HCT116 (cell line): ENCODE results near the gene MOB2. TPM values are rescaled to one million over a fixed set of nuclear protein-coding genes. Genes with fewer than 3 reads are reported as not detected.

Source experiments
- ATAC-seq: fragments of 200-7000 bp; cut with Tn5 transposase; 2 replicates; pipeline ENCODE4 v1.9.1; 2020; ENCODE audit warnings: mild to moderate bottlenecking, moderate library complexity
- BruUV-seq: library from RNA; stranded (reverse); fragments of 400-500 nt; replicated peaks from 2 replicates; lab custom pipeline; 2021; lab: Mats Ljungman, UMichigan
- CTCF ChIA-PET: fragments of 300-600 bp; sonication (Branson Sonifier 250); formaldehyde crosslinking; loops from one replicate; lab custom pipeline; 2021; ENCODE audit warnings: antibody characterized with exemption; lab: Charles Lee
- POLR2A ChIA-PET: fragments of 300-600, 350-600 bp; sonication (Branson Sonifier 250); formaldehyde crosslinking; loops from one replicate; lab custom pipeline; 2021; ENCODE audit warnings: antibody characterized with exemption; lab: Charles Lee
- RAD21 ChIA-PET, 2 experiments: fragments of 300-600 bp; sonication (Branson Sonifier 250); formaldehyde crosslinking; loops; one replicate each; lab custom pipeline; 2023; ENCODE audit warnings: low total read pairs in 2 of 2; ENCODE audit not compliant: uncharacterized antibody in 2 of 2, unreplicated experiment in 2 of 2, low non-redundant PET in 1 of 2; lab: Charles Lee
- DNase-seq: peaks from one replicate; pipeline ENCODE4 v3.0.0-alpha.2; 2010; ENCODE audit warnings: low read depth, low spot score
- H2AFZ ChIP-seq: fragments of 200-600 bp; shearing (Covaris generic), sonication (generic); 2 replicates; pipeline ENCODE4 v1.6.1; 2017; ENCODE audit warnings: low read depth, mixed run types, mixed read lengths, antibody characterized with exemption, low read length; ENCODE audit not compliant: poor library complexity, severe bottlenecking
- H3K27ac ChIP-seq: 2 replicates; pipeline ENCODE4 v1.5.1; 2012; ENCODE audit warnings: low read depth, low read length
- H3K27me3 ChIP-seq: fragments of 200-600 bp; sonication (generic); 2 replicates; pipeline ENCODE4 v1.6.1; 2016; ENCODE audit warnings: mixed run types, low read length, mixed read lengths; ENCODE audit not compliant: insufficient read depth
- H3K36me3 ChIP-seq, 2 experiments: fragments of 200-500 bp in 1 of 2; fragments of 200-600 bp in 1 of 2; sonication (Bioruptor generic) in 1 of 2; sonication (generic) in 1 of 2; 2 replicates each; pipeline versions ENCODE4 v1.5.1 to v1.6.1; 2014 to 2016; ENCODE audit warnings: low read length in 2 of 2, inconsistent platforms in 1 of 2, mixed read lengths in 1 of 2, mixed run types in 1 of 2; ENCODE audit not compliant: insufficient read depth in 2 of 2, control insufficient read depth in 1 of 2
- H3K4me1 ChIP-seq, 2 experiments: fragments of 200-600 bp in 1 of 2; sonication (generic) in 1 of 2; 2 replicates each; pipeline versions ENCODE4 v1.5.1 to v1.6.1; 2012 to 2017; ENCODE audit warnings: low read length in 2 of 2, inconsistent platforms in 1 of 2, mild to moderate bottlenecking in 1 of 2, mixed read lengths in 1 of 2, mixed run types in 1 of 2, moderate library complexity in 1 of 2; ENCODE audit not compliant: insufficient read depth in 2 of 2, control insufficient read depth in 1 of 2
- H3K4me2 ChIP-seq: fragments of 200-600 bp; sonication (generic); 2 replicates; pipeline ENCODE4 v1.6.1; 2017; ENCODE audit warnings: mixed run types, low read length, mixed read lengths
- H3K4me3 ChIP-seq, 2 experiments: fragments of 200-600 bp in 1 of 2; sonication (generic) in 1 of 2; replicated peaks in 1 of 2; 2 replicates each; pipeline ENCODE4 v1.5.1; 2011 to 2016; ENCODE audit warnings: low read length in 2 of 2, control low read depth in 1 of 2, low read depth in 1 of 2, mild to moderate bottlenecking in 1 of 2, mixed read lengths in 1 of 2, mixed run types in 1 of 2
- H3K79me2 ChIP-seq: fragments of 200-600 bp; sonication (generic); 2 replicates; pipeline ENCODE4 v1.6.1; 2017; ENCODE audit warnings: mild to moderate bottlenecking, mixed run types, low read length, moderate library complexity, mixed read lengths; ENCODE audit not compliant: insufficient read depth
- H3K9ac ChIP-seq: fragments of 200-600 bp; sonication (generic); 2 replicates; pipeline ENCODE4 v1.6.1; 2016; ENCODE audit warnings: low read length, mixed read lengths
- H3K9me2 ChIP-seq: fragments of 200-600 bp; sonication (generic), shearing (Covaris generic); 2 replicates; pipeline ENCODE4 v1.6.1; 2017; ENCODE audit warnings: mixed run types, mild to moderate bottlenecking, moderate library complexity; ENCODE audit not compliant: insufficient read depth
- H3K9me3 ChIP-seq, 2 experiments: fragments of 200-500 bp in 1 of 2; fragments of 200-600 bp in 1 of 2; sonication (Bioruptor generic) in 1 of 2; sonication (generic) in 1 of 2; 2 replicates each; pipeline ENCODE4 v1.6.1; 2014 to 2017; ENCODE audit warnings: low read length in 2 of 2, mixed read lengths in 2 of 2, inconsistent platforms in 1 of 2, low read depth in 1 of 2, mild to moderate bottlenecking in 1 of 2, mixed run types in 1 of 2, moderate library complexity in 1 of 2; ENCODE audit not compliant: control insufficient read depth in 1 of 2, insufficient read depth in 1 of 2
- H4K20me1 ChIP-seq: fragments of 200-600 bp; sonication (generic), shearing (Covaris generic); 2 replicates; pipeline ENCODE4 v1.6.1; 2017; ENCODE audit warnings: mixed run types, mild to moderate bottlenecking, moderate library complexity; ENCODE audit not compliant: insufficient read depth
- CBX3 ChIP-seq: IDR thresholded peaks from 2 replicates; pipeline ENCODE4 v1.6.1; 2012; ENCODE audit warnings: low read depth
- EGR1 ChIP-seq: IDR thresholded peaks from 2 replicates; pipeline ENCODE4 v1.6.1; 2012; ENCODE audit warnings: low read depth
- ELF1 ChIP-seq: IDR thresholded peaks from 2 replicates; pipeline ENCODE4 v1.6.1; 2012; ENCODE audit warnings: low read depth, borderline replicate concordance
- EZH2 ChIP-seq: fragments of 200-600 bp; sonication (generic); IDR thresholded peaks from 2 replicates; pipeline ENCODE4 v1.6.1; 2017; ENCODE audit warnings: antibody characterized with exemption, mixed run types
- EZH2phosphoT487 ChIP-seq: fragments of 200-600 bp; IDR thresholded peaks from 2 replicates; pipeline ENCODE4 v1.6.1; 2018; ENCODE audit warnings: antibody characterized with exemption, borderline replicate concordance
- FOSL1 ChIP-seq: IDR thresholded peaks from 2 replicates; pipeline ENCODE4 v1.6.1; 2012; ENCODE audit warnings: low read depth
- POLR2AphosphoS5 ChIP-seq: IDR thresholded peaks from 2 replicates; pipeline ENCODE4 v1.6.1; 2011; ENCODE audit warnings: mild to moderate bottlenecking, low read depth, low read length, moderate library complexity
- SP1 ChIP-seq: IDR thresholded peaks from 2 replicates; pipeline ENCODE4 v1.6.1; 2012; ENCODE audit warnings: low read depth
- SRF ChIP-seq: IDR thresholded peaks from 2 replicates; pipeline ENCODE4 v1.6.1; 2012; ENCODE audit warnings: low read depth
- TCF7L2 ChIP-seq: IDR thresholded peaks from 2 replicates; pipeline ENCODE4 v1.7.0; 2011; ENCODE audit warnings: borderline replicate concordance, inconsistent platforms; ENCODE audit not compliant: insufficient read depth, insufficient read length; ENCODE audit errors: extremely low read depth
- intact Hi-C: fragments of 100-400 bp; cut with micrococcal nuclease; formaldehyde crosslinking; loops from 2 replicates; pipeline ENCODE4 v1.10.0; 2022
- total RNA-seq: library from RNA; stranded (reverse); gene quantifications from one replicate; pipeline ENCODE4 v1.2.1, GENCODE V29; 2021; ENCODE audit not compliant: unreplicated experiment
- TF ChIP-seq, protein P1 (sequence below): IDR thresholded peaks from 2 replicates; pipeline ENCODE4 v1.6.1; 2011; ENCODE audit warnings: mild to moderate bottlenecking, low read length, moderate library complexity; ENCODE audit not compliant: insufficient replicate concordance; ENCODE audit errors: extremely low read depth
- TF ChIP-seq, protein P2 (sequence below): IDR thresholded peaks from 2 replicates; pipeline ENCODE4 v1.6.1; 2012
- TF ChIP-seq, protein P3 (sequence below): IDR thresholded peaks from 2 replicates; pipeline ENCODE4 v1.6.1; 2012
- TF ChIP-seq, protein P4 (sequence below): IDR thresholded peaks from 2 replicates; pipeline ENCODE4 v1.6.1; 2012; ENCODE audit warnings: low read depth

MOB2 gene
- total RNA-seq, 1 experiment from 2014 or later: 25.7 TPM

DNA sequence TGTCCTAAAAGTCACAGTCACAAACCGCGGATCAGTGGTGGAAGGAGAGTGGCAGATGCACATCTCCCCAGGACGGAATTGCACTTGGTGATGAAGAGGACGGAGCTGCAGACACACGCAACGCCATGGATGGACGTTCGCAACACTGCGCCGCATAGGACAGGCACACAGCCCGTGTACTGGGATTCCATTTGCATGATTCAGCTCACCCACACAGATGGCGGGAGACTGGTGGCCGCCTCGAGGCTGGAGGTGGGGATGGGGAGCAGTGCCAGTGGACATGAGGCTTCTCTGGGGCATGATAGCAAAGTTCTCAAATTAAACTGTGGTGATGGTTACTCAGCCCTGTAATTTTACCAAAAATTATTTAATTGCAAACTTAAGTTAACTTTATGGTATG is 48.1 kb upstream of the MOB2 start:
- Histone ChIP-seq H3K9me2 (no peaks in the 10 kb centered on the region), H3K9ac (no peak overlapping the region), H2AFZ (no peak overlapping the region), H3K4me3 (no peak overlapping the region), H3K36me3 (no peaks in the 10 kb centered on the region), H3K27me3 (no peaks in the 10 kb centered on the region), H3K27ac (no peak overlapping the region), H3K4me2 (no peak overlapping the region), H3K4me1 (peaks cover 4 to 15% of the 10 kb centered on the region in 2 experiments; a peak in 2 of 4 replicates), H3K9me3 (no peaks in the 10 kb centered on the region), H4K20me1 (no peaks in the 10 kb centered on the region), H3K79me2 (peaks cover 52% of the 10 kb centered on the region; the same call in 1 of the 2 replicates)
- ChIA-PET POLR2A (no interaction called here), RAD21 (no interaction called here), CTCF (no interaction called here)
- ATAC-seq (no peak), DNase-seq (no peak)
- intact Hi-C loops: no loop called here
- no TSS peak for BruUV-seq
- no peak for TF ChIP-seq CBX3
- TF ChIP-seq, protein P1, sequence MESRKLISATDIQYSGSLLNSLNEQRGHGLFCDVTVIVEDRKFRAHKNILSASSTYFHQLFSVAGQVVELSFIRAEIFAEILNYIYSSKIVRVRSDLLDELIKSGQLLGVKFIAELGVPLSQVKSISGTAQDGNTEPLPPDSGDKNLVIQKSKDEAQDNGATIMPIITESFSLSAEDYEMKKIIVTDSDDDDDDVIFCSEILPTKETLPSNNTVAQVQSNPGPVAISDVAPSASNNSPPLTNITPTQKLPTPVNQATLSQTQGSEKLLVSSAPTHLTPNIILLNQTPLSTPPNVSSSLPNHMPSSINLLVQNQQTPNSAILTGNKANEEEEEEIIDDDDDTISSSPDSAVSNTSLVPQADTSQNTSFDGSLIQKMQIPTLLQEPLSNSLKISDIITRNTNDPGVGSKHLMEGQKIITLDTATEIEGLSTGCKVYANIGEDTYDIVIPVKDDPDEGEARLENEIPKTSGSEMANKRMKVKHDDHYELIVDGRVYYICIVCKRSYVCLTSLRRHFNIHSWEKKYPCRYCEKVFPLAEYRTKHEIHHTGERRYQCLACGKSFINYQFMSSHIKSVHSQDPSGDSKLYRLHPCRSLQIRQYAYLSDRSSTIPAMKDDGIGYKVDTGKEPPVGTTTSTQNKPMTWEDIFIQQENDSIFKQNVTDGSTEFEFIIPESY: no peak
- no peak for TF ChIP-seq SP1
- TF ChIP-seq FOSL1: no peak
- TF ChIP-seq, protein P2, sequence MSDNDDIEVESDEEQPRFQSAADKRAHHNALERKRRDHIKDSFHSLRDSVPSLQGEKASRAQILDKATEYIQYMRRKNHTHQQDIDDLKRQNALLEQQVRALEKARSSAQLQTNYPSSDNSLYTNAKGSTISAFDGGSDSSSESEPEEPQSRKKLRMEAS: no peak
- TF ChIP-seq EZH2phosphoT487: no peak
- no peak for TF ChIP-seq ELF1
- TF ChIP-seq EGR1: no peak
- TF ChIP-seq POLR2AphosphoS5: no peak
- no peak for TF ChIP-seq EZH2
- TF ChIP-seq, protein P3, sequence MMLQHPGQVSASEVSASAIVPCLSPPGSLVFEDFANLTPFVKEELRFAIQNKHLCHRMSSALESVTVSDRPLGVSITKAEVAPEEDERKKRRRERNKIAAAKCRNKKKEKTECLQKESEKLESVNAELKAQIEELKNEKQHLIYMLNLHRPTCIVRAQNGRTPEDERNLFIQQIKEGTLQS: no peak
- TF ChIP-seq SRF: no peak
- no peak for TF ChIP-seq TCF7L2
- TF ChIP-seq, protein P4, sequence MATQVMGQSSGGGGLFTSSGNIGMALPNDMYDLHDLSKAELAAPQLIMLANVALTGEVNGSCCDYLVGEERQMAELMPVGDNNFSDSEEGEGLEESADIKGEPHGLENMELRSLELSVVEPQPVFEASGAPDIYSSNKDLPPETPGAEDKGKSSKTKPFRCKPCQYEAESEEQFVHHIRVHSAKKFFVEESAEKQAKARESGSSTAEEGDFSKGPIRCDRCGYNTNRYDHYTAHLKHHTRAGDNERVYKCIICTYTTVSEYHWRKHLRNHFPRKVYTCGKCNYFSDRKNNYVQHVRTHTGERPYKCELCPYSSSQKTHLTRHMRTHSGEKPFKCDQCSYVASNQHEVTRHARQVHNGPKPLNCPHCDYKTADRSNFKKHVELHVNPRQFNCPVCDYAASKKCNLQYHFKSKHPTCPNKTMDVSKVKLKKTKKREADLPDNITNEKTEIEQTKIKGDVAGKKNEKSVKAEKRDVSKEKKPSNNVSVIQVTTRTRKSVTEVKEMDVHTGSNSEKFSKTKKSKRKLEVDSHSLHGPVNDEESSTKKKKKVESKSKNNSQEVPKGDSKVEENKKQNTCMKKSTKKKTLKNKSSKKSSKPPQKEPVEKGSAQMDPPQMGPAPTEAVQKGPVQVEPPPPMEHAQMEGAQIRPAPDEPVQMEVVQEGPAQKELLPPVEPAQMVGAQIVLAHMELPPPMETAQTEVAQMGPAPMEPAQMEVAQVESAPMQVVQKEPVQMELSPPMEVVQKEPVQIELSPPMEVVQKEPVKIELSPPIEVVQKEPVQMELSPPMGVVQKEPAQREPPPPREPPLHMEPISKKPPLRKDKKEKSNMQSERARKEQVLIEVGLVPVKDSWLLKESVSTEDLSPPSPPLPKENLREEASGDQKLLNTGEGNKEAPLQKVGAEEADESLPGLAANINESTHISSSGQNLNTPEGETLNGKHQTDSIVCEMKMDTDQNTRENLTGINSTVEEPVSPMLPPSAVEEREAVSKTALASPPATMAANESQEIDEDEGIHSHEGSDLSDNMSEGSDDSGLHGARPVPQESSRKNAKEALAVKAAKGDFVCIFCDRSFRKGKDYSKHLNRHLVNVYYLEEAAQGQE: no peak
